GM18517 (cell line): Measurements from ENCODE around the gene GAP43.
"Not testable (repeated sequence)": the region's sequence is repeated elsewhere in the genome, so short reads cannot be mapped to it uniquely, and the experiment has no call there.

Experiments
- ATAC-seq: cut with Tn5 transposase; IDR thresholded peaks from one replicate; pipeline ENCODE4 v1.9.1; 2021; ENCODE audit warnings: mild to moderate bottlenecking, moderate library complexity; ENCODE audit not compliant: unreplicated experiment

The GAP43 gene

DNA sequence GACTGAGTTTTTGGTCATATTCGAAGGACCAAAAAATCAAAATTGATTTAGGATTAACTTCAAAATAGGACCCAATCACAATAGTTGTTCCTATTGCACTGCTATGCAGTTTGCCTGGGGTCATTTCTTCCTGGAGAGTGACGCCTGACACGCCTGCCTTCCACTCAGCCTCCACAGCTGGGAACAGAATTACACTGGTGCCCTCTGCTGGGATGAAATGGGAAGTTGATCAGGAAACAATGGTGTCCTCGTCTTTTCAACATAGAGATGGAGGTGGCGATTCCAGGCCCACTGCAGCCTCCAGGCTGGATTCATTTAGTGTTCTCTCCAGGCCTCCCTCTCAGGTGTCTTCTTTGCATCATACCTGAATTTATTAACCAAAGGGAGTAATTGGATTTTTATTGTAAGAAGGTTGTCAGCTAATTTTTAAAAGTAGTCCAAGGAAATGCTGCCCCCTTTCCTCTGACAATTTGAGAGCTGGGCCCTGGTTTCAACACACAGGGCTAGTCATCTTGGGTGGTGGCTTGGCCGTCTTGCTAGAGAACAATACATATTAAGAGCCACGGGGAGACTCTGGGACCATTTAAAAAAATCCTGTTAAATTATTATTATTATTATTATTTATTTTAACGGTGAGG lies 69.7 kb downstream of the GAP43 start:
- ATAC-seq: peak; percentile 96

- no peak for ATAC-seq
Observed at GRCh38 chr3:115693868-115694267, 70.6 kb downstream of the GAP43 start.

GRCh38 chr3:115695090-115695489 lies 71.8 kb downstream of the GAP43 start:
- ATAC-seq: no peak

DNA sequence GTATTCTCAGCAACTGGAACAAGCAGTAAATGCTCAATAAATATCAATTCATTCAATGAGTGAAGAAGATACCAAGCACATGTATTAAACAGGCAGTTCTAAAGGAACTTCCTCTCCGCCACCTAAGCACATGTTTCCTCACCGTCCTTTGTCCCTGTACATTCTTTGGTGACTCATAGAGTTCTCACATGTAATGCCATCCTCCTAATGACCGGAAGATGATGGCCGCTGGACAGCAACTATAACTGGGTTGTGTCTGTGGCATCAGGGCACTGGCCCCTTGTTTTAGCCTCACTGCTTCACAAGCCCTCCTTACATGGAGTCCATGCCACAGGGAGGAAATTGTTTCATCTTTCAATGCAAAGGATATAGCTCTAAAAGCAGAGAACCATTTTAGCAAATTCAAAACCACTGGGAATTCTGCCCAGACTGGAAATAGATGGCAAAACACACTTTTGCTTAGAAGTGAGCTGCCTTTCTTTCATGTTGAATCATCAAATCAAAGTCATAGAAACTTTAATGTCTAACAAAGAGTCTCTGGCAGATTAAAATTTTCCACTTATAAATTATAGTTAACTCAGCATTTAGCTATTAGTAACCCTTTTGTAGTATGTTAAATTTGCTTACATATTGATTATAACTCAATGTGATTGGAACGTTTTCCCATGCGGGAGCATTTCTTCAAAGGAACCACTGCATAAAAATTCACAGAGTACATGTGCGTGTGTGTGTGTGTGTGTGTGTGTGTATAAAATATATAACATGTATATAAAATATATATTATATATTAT lies 74.1 kb downstream of the GAP43 start:
- no peak for ATAC-seq

- ATAC-seq: no peak
Observed at GRCh38 chr3:115698851-115699591, 75.7 kb downstream of the GAP43 start.

DNA sequence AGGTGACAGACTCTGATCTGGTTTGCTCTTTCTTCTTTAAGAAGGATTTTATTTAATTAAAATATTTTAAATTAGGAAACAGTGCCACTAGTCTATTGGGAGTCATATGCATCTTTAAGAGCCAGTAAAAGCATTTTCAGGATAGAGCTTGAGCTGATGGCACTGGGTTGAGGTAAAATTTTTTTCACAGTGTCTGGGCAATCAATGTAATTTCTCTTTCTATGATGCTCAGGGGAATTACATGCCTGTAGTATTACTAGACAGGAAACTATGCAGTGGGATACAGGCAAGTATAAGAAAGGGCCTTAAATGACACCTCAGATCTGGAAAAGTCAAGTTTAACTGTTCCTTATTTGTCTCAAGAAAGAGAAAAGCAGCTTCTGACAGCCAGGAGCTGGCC lies 76.4 kb downstream of the GAP43 start:
- ATAC-seq: no peak

DNA sequence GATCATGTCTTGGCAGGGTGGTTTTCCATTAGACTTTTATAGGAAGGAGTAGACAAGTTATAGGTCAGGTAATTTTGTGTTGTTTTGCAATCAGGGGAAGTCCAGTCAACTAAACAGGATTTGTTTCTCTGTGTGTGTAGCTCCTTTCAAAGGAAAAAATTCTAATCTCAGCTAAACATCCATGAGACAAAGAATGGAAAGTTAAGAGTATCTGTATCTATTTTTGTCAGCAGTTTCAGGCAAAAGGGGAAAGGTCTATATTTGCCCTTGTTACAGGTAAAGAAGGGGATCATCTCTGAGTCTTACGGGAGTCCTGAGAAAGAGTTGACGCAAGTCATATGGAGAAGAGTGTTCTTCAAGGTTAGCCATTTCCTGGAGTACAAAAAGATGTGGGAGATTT lies 79.3 kb downstream of the GAP43 start:
- no peak for ATAC-seq

DNA sequence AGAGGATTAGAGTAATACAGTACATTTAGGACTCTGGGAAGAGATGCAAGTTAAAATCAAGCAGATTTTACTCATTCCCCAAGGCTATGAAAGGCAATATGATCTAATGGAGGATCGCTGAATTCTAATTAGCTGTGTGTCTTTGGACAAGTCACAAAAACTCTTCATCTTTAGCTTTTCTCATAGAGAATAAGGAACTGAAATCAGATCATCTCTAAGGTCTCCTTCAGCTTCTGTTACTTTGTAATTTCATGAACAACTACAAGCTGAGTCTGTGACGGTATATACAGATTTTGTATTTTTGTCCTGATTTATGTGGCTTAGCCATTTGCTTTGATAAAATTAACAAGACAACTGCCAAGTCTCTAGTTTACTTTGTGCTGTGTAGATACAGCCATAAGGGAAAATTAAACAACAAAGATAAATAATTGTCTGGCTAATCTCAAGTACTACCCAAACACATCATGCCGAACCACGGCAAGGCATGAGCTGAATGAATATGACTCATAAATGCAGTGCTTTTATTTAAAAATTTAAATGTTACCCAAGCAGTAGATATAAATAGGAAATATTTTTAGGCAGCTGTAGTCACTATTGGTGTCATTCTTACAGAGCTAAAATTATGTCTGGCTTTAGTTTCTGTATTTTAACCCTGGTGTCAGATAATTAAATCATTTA lies 81.5 kb downstream of the GAP43 start:
- ATAC-seq: no peak

- ATAC-seq: no peak
Observed at GRCh38 chr3:115706311-115706829, 83.1 kb downstream of the GAP43 start.

DNA sequence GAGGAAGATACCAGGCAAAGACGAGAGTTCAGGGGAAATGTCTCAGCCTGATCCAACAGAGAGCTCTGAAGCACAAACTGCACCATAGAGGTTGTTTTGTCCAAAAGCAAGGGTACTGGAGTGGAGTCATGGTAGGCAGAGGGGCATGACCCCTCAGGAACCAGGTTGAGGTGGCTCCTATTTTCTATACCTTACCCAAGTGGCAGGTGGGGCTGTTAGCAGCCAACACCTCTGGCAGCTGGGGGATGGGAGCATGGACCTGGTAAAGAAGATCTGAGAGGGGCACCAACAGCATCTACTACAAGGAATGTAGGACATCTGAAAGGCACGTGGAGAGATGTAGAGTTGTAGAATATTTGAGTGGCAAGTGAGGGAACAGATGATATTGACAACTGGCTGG lies 85.2 kb downstream of the GAP43 start:
- no peak for ATAC-seq

- ATAC-seq: no peak
Observed at GRCh38 chr3:115709093-115709492, 85.8 kb downstream of the GAP43 start.

DNA sequence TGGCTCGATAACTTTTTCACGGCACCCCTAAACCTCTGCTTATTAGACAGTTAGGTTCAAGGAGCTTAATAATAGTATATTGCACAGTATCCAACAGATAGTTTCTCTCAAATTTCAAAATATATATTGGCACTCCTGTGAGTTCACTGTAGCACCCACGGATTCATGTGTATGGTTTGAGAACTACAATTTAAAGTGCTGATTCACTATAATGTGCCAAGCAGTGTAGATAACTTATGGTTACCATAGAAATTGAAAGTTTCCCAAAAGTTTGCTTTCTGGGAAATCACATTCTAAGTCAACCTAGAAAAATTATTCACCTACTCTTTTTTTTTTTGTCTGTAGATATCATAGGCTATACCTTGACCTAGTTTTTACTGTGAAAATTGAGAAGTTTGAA lies 86.6 kb downstream of the GAP43 start:
- no peak for ATAC-seq

GRCh38 chr3:115710799-115711198 lies 87.5 kb downstream of the GAP43 start:
- ATAC-seq: no peak

- no peak for ATAC-seq
Observed at GRCh38 chr3:115712871-115713270, 89.6 kb downstream of the GAP43 start.

DNA sequence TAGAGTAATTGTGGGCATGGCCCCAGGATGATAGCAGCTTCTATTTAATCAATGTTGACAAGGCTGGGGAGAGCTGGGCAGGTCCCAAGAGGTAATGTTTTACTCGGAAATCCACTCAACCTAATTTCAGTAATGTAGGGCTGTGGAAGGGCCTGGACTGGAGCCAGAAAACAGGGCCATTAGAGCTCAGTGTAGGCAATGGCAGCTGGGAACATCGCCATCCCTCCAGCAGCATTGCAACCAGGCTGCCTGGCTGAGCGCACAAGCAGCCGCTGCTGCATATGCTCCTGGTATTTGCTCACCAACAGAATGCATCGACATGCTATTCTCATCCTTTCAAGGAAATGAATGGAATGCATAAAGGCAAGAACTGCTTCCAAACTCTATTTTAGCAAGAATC lies 90.0 kb downstream of the GAP43 start:
- no peak for ATAC-seq

DNA sequence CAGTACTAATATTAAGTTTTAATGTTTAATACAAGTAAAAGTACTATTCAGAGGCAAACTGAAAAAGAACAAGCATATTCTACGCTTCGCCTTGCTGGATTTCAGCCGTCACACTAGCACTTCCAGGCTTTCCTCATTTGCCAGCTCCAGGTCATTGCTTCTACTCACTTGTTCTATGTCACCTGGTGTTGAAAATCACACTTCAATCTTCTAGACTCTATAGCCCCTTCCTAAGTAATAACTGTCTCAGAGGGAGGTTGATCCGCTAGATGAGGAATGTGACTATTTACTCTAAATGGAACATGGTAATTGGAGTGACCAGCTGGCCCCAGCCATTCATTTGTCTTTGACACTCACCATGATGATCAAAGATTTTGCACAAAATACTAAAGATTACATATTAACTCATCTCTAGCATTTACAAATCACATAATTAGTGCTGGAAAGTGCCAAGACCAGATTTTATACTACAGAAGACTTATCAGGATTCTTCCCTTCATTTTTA lies 92.0 kb downstream of the GAP43 start:
- no peak for ATAC-seq

DNA sequence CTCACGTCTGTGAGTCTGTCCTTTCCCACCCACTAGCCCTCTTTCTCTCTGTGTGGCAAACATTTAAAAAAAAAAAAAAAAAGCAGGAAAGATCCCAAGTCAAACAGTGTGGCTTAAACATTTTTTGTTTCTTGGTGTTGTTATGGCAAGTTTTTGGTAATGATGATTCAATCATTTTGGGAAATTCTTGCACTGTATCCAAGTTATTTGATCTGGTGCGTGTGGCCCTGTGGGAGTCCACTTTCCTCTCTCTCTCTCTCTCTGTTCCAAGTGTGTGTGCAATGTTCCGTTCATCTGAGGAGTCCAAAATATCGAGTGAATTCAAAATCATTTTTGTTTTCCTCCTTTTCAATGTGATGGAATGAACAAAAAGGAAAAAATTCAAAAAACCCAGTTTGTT lies 97.7 kb downstream of the GAP43 start:
- ATAC-seq: no peak

GRCh38 chr3:115725800-115726199 lies 102.5 kb downstream of the GAP43 start:
- no peak for ATAC-seq

DNA sequence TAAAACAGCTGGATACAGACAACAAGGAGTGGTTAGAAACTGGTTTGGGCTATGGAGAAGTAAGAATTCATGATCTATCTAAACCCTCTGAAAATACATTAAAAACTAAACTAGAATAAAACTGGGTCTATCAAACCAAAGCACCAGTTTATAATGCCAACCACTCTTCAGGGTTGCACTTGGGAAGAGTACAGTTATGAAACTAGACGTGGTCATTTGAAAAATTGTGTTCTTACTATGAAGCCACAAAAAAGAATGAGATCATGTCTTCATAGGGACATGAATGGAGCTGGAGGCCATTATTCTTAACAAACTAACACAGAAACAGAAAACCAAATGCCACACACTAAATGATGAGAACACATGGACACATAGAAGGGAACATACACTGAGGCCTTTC lies 103.8 kb downstream of the GAP43 start:
- ATAC-seq: no peak

- no peak for ATAC-seq
Observed at GRCh38 chr3:115728013-115728412, 104.7 kb downstream of the GAP43 start.

DNA sequence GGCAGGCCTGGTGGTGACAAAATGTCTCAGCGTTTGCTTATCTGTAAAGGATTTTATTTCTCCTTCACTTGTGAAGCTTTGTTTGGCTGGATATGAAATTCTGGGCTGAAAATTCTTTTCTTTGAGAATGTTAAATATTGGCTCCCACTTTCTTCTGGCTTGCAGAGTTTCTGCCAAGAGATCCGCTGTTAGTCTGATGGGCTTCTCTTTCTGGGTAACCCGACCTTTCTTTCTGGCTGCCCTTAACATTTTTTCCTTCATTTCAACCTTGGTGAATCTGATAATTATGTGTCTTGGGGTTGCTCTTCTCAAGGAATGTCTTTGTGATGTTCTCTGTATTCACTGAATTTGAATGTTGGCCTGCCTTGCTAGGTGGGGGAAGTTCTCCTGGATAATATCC lies 113.0 kb downstream of the GAP43 start:
- ATAC-seq: not testable (repeated sequence)
